Measurements from ENCODE around the gene HCAR1. TPM values are rescaled to one million over a fixed set of nuclear protein-coding genes. Genes with fewer than 3 reads are reported as not detected.

The HCAR1 gene
- polyA plus RNA-seq, 1 donor = 3.0 TPM

Other genes starting within 250 kb of the HCAR1 start
- gene ZCCHC8, start 229.9 kb downstream of the HCAR1 start, polyA plus RNA-seq (ENCODE audit: insufficient read length) = 57.2 TPM
- 262 TPM for gene RSRC2, start 203.9 kb downstream of the HCAR1 start, polyA plus RNA-seq (ENCODE audit: insufficient read length)
- 80.0 TPM for gene KNTC1, start 203.6 kb downstream of the HCAR1 start, polyA plus RNA-seq (ENCODE audit: insufficient read length)
- 0.57 TPM for gene HCAR2, start 27.5 kb downstream of the HCAR1 start, polyA plus RNA-seq (ENCODE audit: insufficient read length)
- gene HCAR3, start 14.0 kb downstream of the HCAR1 start, polyA plus RNA-seq (ENCODE audit: insufficient read length) = 0.30 TPM
- gene DENR, start 22.0 kb upstream of the HCAR1 start, polyA plus RNA-seq (ENCODE audit: insufficient read length) = 110 TPM
- gene CCDC62, start 43.7 kb upstream of the HCAR1 start, polyA plus RNA-seq (ENCODE audit: insufficient read length) = 0.60 TPM
- gene HIP1R, start 104.6 kb upstream of the HCAR1 start, polyA plus RNA-seq (ENCODE audit: insufficient read length) = 82.4 TPM
- gene VPS37B, start 165.3 kb upstream of the HCAR1 start, polyA plus RNA-seq (ENCODE audit: insufficient read length) = 23.3 TPM
- gene ABCB9, start 235.6 kb upstream of the HCAR1 start, polyA plus RNA-seq (ENCODE audit: insufficient read length) = 8.4 TPM
- 14.5 TPM for gene OGFOD2, start 244.4 kb upstream of the HCAR1 start, polyA plus RNA-seq (ENCODE audit: insufficient read length)
- gene ARL6IP4, start 249.8 kb upstream of the HCAR1 start, polyA plus RNA-seq (ENCODE audit: insufficient read length) = 152 TPM

All from left kidney (tissue), 1 donor.